IgD-negative memory B cell (primary cell): ENCODE results near the gene TCP11. TPM values are rescaled to one million over a fixed set of nuclear protein-coding genes. Genes with fewer than 3 reads are reported as not detected.

Experiments
- H3K27ac Mint-ChIP-seq, 3 donors: one replicate each; pipeline ENCODE4 v1.8.0; 2020 to 2022; ENCODE audit warnings: mild to moderate bottlenecking in 3 of 3, mixed read lengths in 3 of 3, moderate library complexity in 1 of 3
- H3K27me3 Mint-ChIP-seq: one replicate; pipeline ENCODE4 v1.8.0; 2021; ENCODE audit warnings: mixed read lengths
- H3K36me3 Mint-ChIP-seq: one replicate; pipeline ENCODE4 v1.8.0; 2020; ENCODE audit warnings: mild to moderate bottlenecking, mixed read lengths
- H3K4me1 Mint-ChIP-seq, 3 donors: one replicate each; pipeline ENCODE4 v1.8.0; 2020 to 2022; ENCODE audit warnings: mixed read lengths in 3 of 3, mild to moderate bottlenecking in 1 of 3
- H3K4me3 Mint-ChIP-seq, 4 donors: one replicate each; pipeline ENCODE4 v1.8.0; 2020 to 2022; ENCODE audit warnings: mild to moderate bottlenecking in 4 of 4, mixed read lengths in 4 of 4, moderate library complexity in 3 of 4
- H3K9me3 Mint-ChIP-seq, 3 donors: one replicate each; pipeline ENCODE4 v1.8.0; 2020 to 2021; ENCODE audit warnings: mixed read lengths in 3 of 3, mild to moderate bottlenecking in 1 of 3
- polyA plus RNA-seq: library from polyadenylated mRNA; unstranded; fragments of 300-500 nt; fragmentation: Illumina TruSeq; gene quantifications from one replicate; pipeline ENCODE4 v1.2.3, GENCODE V29; 2021

Gene TCP11
- polyA plus RNA-seq, 1 donor from 2014 or later: not detected

GRCh38 chr6:35078226-35078850 lies 62.8 kb downstream of the TCP11 start:
- Mint-ChIP-seq H3K27ac (no peak overlapping the region), H3K9me3 (no peaks in the 10 kb centered on the region), H3K36me3 (peaks cover 7% of the 10 kb centered on the region), H3K27me3 (no peaks in the 10 kb centered on the region), H3K4me3 (no peak overlapping the region), H3K4me1 (peaks cover 0 to 2% (median 0%) of the 10 kb centered on the region in 3 donors)

GRCh38 chr6:35077713-35078105 lies 63.4 kb downstream of the TCP11 start:
- no peak overlapping the region for H3K4me3 Mint-ChIP-seq

GRCh38 chr6:35076997-35077712 lies 64.0 kb downstream of the TCP11 start:
- H3K4me3 Mint-ChIP-seq: no peak overlapping the region
- H3K27ac Mint-ChIP-seq: no peak overlapping the region
- H3K9me3 Mint-ChIP-seq: no peaks in the 10 kb centered on the region
- H3K27me3 Mint-ChIP-seq: no peaks in the 10 kb centered on the region
- peaks cover 7% of the 10 kb centered on the region for H3K36me3 Mint-ChIP-seq
- peaks cover 0 to 2% (median 0%) of the 10 kb centered on the region in 3 donors for H3K4me1 Mint-ChIP-seq

More at GRCh38 chr6:35077713-35078105, 63.4 kb downstream of the TCP11 start:
- Mint-ChIP-seq H3K9me3 (no peaks in the 10 kb centered on the region), H3K27ac (no peak overlapping the region), H3K27me3 (no peaks in the 10 kb centered on the region), H3K36me3 (peaks cover 7% of the 10 kb centered on the region), H3K4me1 (peaks cover 0 to 2% (median 0%) of the 10 kb centered on the region in 3 donors)

- no peaks in the 10 kb centered on the region for H3K4me1 Mint-ChIP-seq
- H3K9me3 Mint-ChIP-seq: no peaks in the 10 kb centered on the region
- no peak overlapping the region for H3K27ac Mint-ChIP-seq
- H3K27me3 Mint-ChIP-seq: no peaks in the 10 kb centered on the region
- no peak overlapping the region for H3K4me3 Mint-ChIP-seq
- H3K36me3 Mint-ChIP-seq: peaks cover 9% of the 10 kb centered on the region
Observed at GRCh38 chr6:35073766-35074471, 67.2 kb downstream of the TCP11 start.

GRCh38 chr6:35073211-35073610 lies 67.9 kb downstream of the TCP11 start:
- no peaks in the 10 kb centered on the region for H3K4me1 Mint-ChIP-seq
- H3K36me3 Mint-ChIP-seq: peaks cover 12% of the 10 kb centered on the region
- no peaks in the 10 kb centered on the region for H3K9me3 Mint-ChIP-seq
- no peaks in the 10 kb centered on the region for H3K27me3 Mint-ChIP-seq
- no peak overlapping the region for H3K27ac Mint-ChIP-seq
- H3K4me3 Mint-ChIP-seq: no peak overlapping the region

- H3K36me3 Mint-ChIP-seq: peaks cover 12% of the 10 kb centered on the region
- no peak overlapping the region for H3K4me3 Mint-ChIP-seq
- no peak overlapping the region for H3K27ac Mint-ChIP-seq
- H3K4me1 Mint-ChIP-seq: no peaks in the 10 kb centered on the region
- no peaks in the 10 kb centered on the region for H3K9me3 Mint-ChIP-seq
- H3K27me3 Mint-ChIP-seq: no peaks in the 10 kb centered on the region
Observed at GRCh38 chr6:35072698-35073055, 68.5 kb downstream of the TCP11 start.

GRCh38 chr6:35072051-35072697 lies 69.0 kb downstream of the TCP11 start:
- Mint-ChIP-seq H3K27ac (no peak overlapping the region), H3K4me3 (no peak overlapping the region), H3K4me1 (no peaks in the 10 kb centered on the region), H3K27me3 (no peaks in the 10 kb centered on the region), H3K9me3 (no peaks in the 10 kb centered on the region), H3K36me3 (peaks cover 12% of the 10 kb centered on the region)

GRCh38 chr6:35071347-35071994 lies 69.7 kb downstream of the TCP11 start:
- Mint-ChIP-seq H3K27me3 (no peaks in the 10 kb centered on the region), H3K9me3 (no peaks in the 10 kb centered on the region), H3K4me3 (no peak overlapping the region), H3K36me3 (peaks cover 12% of the 10 kb centered on the region), H3K4me1 (no peaks in the 10 kb centered on the region), H3K27ac (no peak overlapping the region)

GRCh38 chr6:35070111-35070510 lies 71.0 kb downstream of the TCP11 start:
- Mint-ChIP-seq H3K4me3 (no peak overlapping the region), H3K4me1 (no peaks in the 10 kb centered on the region), H3K9me3 (no peaks in the 10 kb centered on the region), H3K36me3 (peaks cover 15% of the 10 kb centered on the region), H3K27me3 (no peaks in the 10 kb centered on the region), H3K27ac (no peak overlapping the region)

GRCh38 chr6:35069262-35069661 lies 71.9 kb downstream of the TCP11 start:
- Mint-ChIP-seq H3K9me3 (no peaks in the 10 kb centered on the region), H3K4me1 (no peaks in the 10 kb centered on the region), H3K36me3 (peaks cover 16% of the 10 kb centered on the region), H3K27me3 (no peaks in the 10 kb centered on the region), H3K4me3 (no peak overlapping the region), H3K27ac (no peak overlapping the region)

- Mint-ChIP-seq H3K4me3 (no peak overlapping the region), H3K27ac (peak overlapping the region in 1 of 3 donors; percentile 57), H3K36me3 (peaks cover 13% of the 10 kb centered on the region), H3K4me1 (peaks cover 0 to under 1% (median 0%) of the 10 kb centered on the region in 3 donors), H3K9me3 (no peaks in the 10 kb centered on the region), H3K27me3 (no peaks in the 10 kb centered on the region)
Observed at GRCh38 chr6:35068644-35069043, 72.5 kb downstream of the TCP11 start.

- H3K36me3 Mint-ChIP-seq: peaks cover 12% of the 10 kb centered on the region
- peak overlapping the region in 1 of 3 donors; percentile 57 for H3K27ac Mint-ChIP-seq
- peaks cover 0 to 1% (median 0%) of the 10 kb centered on the region in 3 donors for H3K4me1 Mint-ChIP-seq
- no peak overlapping the region for H3K4me3 Mint-ChIP-seq
- no peaks in the 10 kb centered on the region for H3K9me3 Mint-ChIP-seq
- no peaks in the 10 kb centered on the region for H3K27me3 Mint-ChIP-seq
Observed at GRCh38 chr6:35068206-35068605, 72.9 kb downstream of the TCP11 start.
